DND-41 (cell line): ENCODE measurements around the gene GNAI2.

Source experiments
- ATAC-seq: fragments of 200-7000 bp; cut with Tn5 transposase; 3 replicates; pipeline ENCODE4 v1.9.1; 2021; ENCODE audit warnings: low read depth; ENCODE audit not compliant: insufficient read depth
- DNase-seq: peaks from one replicate; pipeline ENCODE4 v3.0.0-alpha.2; 2020
- H2AFZ ChIP-seq: 2 replicates; pipeline ENCODE4 v1.6.0; 2012; ENCODE audit warnings: low read depth, low read length
- H3K27ac ChIP-seq: 2 replicates; pipeline ENCODE4 v1.5.1; 2012; ENCODE audit warnings: low read length, inconsistent platforms
- H3K27me3 ChIP-seq: fragments of 200-600 bp; sonication (generic); 2 replicates; pipeline ENCODE4 v1.6.0; 2012; ENCODE audit warnings: low read length, mild to moderate bottlenecking, inconsistent platforms; ENCODE audit not compliant: insufficient read depth, poor library complexity
- H3K36me3 ChIP-seq: 2 replicates; pipeline ENCODE4 v1.5.1; 2012; ENCODE audit warnings: low read length, inconsistent platforms; ENCODE audit not compliant: insufficient read depth
- H3K4me1 ChIP-seq: 2 replicates; pipeline ENCODE4 v1.5.1; 2012; ENCODE audit warnings: mild to moderate bottlenecking, low read length; ENCODE audit not compliant: insufficient read depth
- H3K4me2 ChIP-seq: 2 replicates; pipeline ENCODE4 v1.6.0; 2012; ENCODE audit warnings: mild to moderate bottlenecking, moderate library complexity, low read length, inconsistent platforms; ENCODE audit not compliant: insufficient read depth
- H3K4me3 ChIP-seq, 2 experiments: fragments of 200-600 bp in 1 of 2; shearing (Covaris generic) in 1 of 2; 2 replicates each; pipeline ENCODE4 v1.5.1; 2012 to 2016; ENCODE audit warnings: inconsistent platforms in 2 of 2, low read length in 2 of 2, mild to moderate bottlenecking in 2 of 2, low read depth in 1 of 2, moderate library complexity in 1 of 2
- H3K79me2 ChIP-seq: 2 replicates; pipeline ENCODE4 v1.6.0; 2012; ENCODE audit warnings: low read length, inconsistent platforms; ENCODE audit not compliant: insufficient read depth
- H3K9ac ChIP-seq: 2 replicates; pipeline ENCODE4 v1.6.0; 2012; ENCODE audit warnings: low read depth, mild to moderate bottlenecking, inconsistent platforms, low read length, moderate library complexity
- H3K9me3 ChIP-seq: 2 replicates; pipeline ENCODE4 v1.5.1; 2012; ENCODE audit warnings: low read length, moderate library complexity, mild to moderate bottlenecking, inconsistent platforms; ENCODE audit not compliant: insufficient read depth, severe bottlenecking
- H4K20me1 ChIP-seq: 2 replicates; pipeline ENCODE4 v1.6.0; 2012; ENCODE audit warnings: low read length; ENCODE audit not compliant: insufficient read depth
- CTCF ChIP-seq: IDR thresholded peaks from 2 replicates; pipeline ENCODE4 v1.5.1; 2012; ENCODE audit warnings: borderline replicate concordance, low read length, moderate library complexity, mild to moderate bottlenecking; ENCODE audit not compliant: poor library complexity, severe bottlenecking; ENCODE audit errors: extremely low read depth
- EZH2 ChIP-seq: IDR thresholded peaks from 3 replicates; pipeline ENCODE4 v1.6.1; 2012; ENCODE audit warnings: borderline replicate concordance, low read depth, mild to moderate bottlenecking, moderate library complexity, low read length, inconsistent platforms; ENCODE audit not compliant: severe bottlenecking

Gene GNAI2

GRCh38 chr3:50241713-50242380, 5.8 kb downstream of the GNAI2 start:
- Histone ChIP-seq H3K4me3 (no peak overlapping the region), H3K36me3 (peaks cover 64% of the 10 kb centered on the region), H3K27ac (no peak overlapping the region), H3K9me3 (no peaks in the 10 kb centered on the region), H3K9ac (no peak overlapping the region), H2AFZ (no peak overlapping the region), H3K4me1 (peaks cover 62% of the 10 kb centered on the region), H3K4me2 (no peak overlapping the region), H3K79me2 (peaks cover 97% of the 10 kb centered on the region), H3K27me3 (no peaks in the 10 kb centered on the region), H4K20me1 (peaks cover 82% of the 10 kb centered on the region)
- ATAC-seq (no peak), DNase-seq (no peak)
- no peak for TF ChIP-seq EZH2
- TF ChIP-seq CTCF: no peak

- Histone ChIP-seq H3K4me1 (peaks cover 68% of the 10 kb centered on the region), H2AFZ (no peak overlapping the region), H3K27ac (no peak overlapping the region), H3K27me3 (no peaks in the 10 kb centered on the region), H4K20me1 (peaks cover 84% of the 10 kb centered on the region), H3K9ac (no peak overlapping the region), H3K79me2 (peaks cover 97% of the 10 kb centered on the region), H3K4me2 (no peak overlapping the region), H3K4me3 (no peak overlapping the region), H3K9me3 (no peaks in the 10 kb centered on the region), H3K36me3 (peaks cover 69% of the 10 kb centered on the region)
- ATAC-seq (no peak), DNase-seq (no peak)
- no peak for TF ChIP-seq CTCF
- TF ChIP-seq EZH2: no peak
Measured at GRCh38 chr3:50242381-50242770, 6.4 kb downstream of the GNAI2 start.

GRCh38 chr3:50242851-50243542, 7.0 kb downstream of the GNAI2 start:
- H2AFZ ChIP-seq: no peak overlapping the region
- H3K79me2 ChIP-seq: peaks cover 97% of the 10 kb centered on the region
- H3K4me3 ChIP-seq: no peak overlapping the region
- TF ChIP-seq CTCF (no peak), EZH2 (no peak)
- H3K9ac ChIP-seq: no peak overlapping the region
- ATAC-seq (no peak), DNase-seq (no peak)
- no peaks in the 10 kb centered on the region for H3K9me3 ChIP-seq
- no peak overlapping the region for H3K27ac ChIP-seq
- H3K4me2 ChIP-seq: no peak overlapping the region
- H3K4me1 ChIP-seq: peaks cover 70% of the 10 kb centered on the region
- H3K36me3 ChIP-seq: peaks cover 75% of the 10 kb centered on the region
- peaks cover 90% of the 10 kb centered on the region for H4K20me1 ChIP-seq
- H3K27me3 ChIP-seq: no peaks in the 10 kb centered on the region
